Measurements from ENCODE around the gene ADCY6. TPM values are rescaled to one million over a fixed set of nuclear protein-coding genes. Genes with fewer than 3 reads are reported as not detected.

Gene ADCY6
- total and polyA plus RNA-seq, 2 of the 4 experiments (the other 2 are of a cell fraction) = 18.5 to 34.4 TPM

- intact Hi-C loops (cut with micrococcal nuclease) = no loop called here
- no peak overlapping the region for H3K4me2 ChIP-seq (ENCODE audit: low read depth, low read length)
- POLR2A ChIA-PET (ENCODE audit: unreplicated experiment) = no interaction called here
- H4K8ac ChIP-seq (ENCODE audit: low read depth in 2 of 2, low read length in 2 of 2) = no peak overlapping the region
- H2BK15ac ChIP-seq (ENCODE audit: low read depth, low read length) = no peak overlapping the region
- WGBS, 2 experiments (ENCODE audit: extremely low coverage in 2 of 2, insufficient read length in 1 of 2) = no CpG with 5 or more reads among the region's 2 CpGs
- CTCF ChIA-PET = no interaction called here
- no TSS peak for BruUV-seq (replicated peaks)
- no peak overlapping the region for H3K14ac ChIP-seq (replicated peaks; ENCODE audit: low read depth, low read length)
- no peak overlapping the region for H2AFZ ChIP-seq (replicated peaks; ENCODE audit: low read length, poor library complexity)
- H3K4me1 ChIP-seq (ENCODE audit: control insufficient read depth, insufficient read depth, low read length) = peaks cover 7% of the 10 kb centered on the region; the same call in 1 of the 2 replicates
- no peak overlapping the region; the same call in 1 of the 2 replicates for H3K56ac ChIP-seq (ENCODE audit: extremely low read depth, insufficient read depth, low read length)
- in situ Hi-C loops (cut with MboI; ENCODE audit: low sequenced_read_pairs) = no loop called here
- H3K79me1 ChIP-seq (ENCODE audit: low read depth in 1 of 2, low read length in 2 of 2) = peaks cover 0 to 8% of the 10 kb centered on the region in 2 experiments; a peak in 1 of 4 replicates
- no peak overlapping the region for H3K4me3 ChIP-seq (ENCODE audit: insufficient read depth, low read depth, low read length)
- H2BK5ac ChIP-seq (ENCODE audit: low read depth, low read length, poor library complexity, severe bottlenecking) = no peak overlapping the region
- H4K91ac ChIP-seq (ENCODE audit: insufficient read depth, low read depth, low read length) = no peak overlapping the region
- no peak overlapping the region for H3K23ac ChIP-seq (ENCODE audit: low read depth, low read length)
- no peaks in the 10 kb centered on the region for H3K9me3 ChIP-seq (ENCODE audit: control insufficient read depth, insufficient read depth, low read length)
- no peak for ATAC-seq (ENCODE audit: low read depth)
- no peak overlapping the region for H2BK120ac ChIP-seq (ENCODE audit: low read depth, low read length)
- peaks cover 60% of the 10 kb centered on the region for H3K36me3 ChIP-seq (ENCODE audit: control insufficient read depth, insufficient read depth, low read length)
- H3K9me1 ChIP-seq (ENCODE audit: insufficient read depth, low read length) = peaks cover 21% of the 10 kb centered on the region
- no peak overlapping the region for H3K9ac ChIP-seq (ENCODE audit: low read depth, low read length)
- H3K27ac ChIP-seq (ENCODE audit: insufficient read depth, low read length) = no peak overlapping the region
- dilution Hi-C loops (cut with HindIII; ENCODE audit: low sequenced_read_pairs, unreplicated experiment) = no loop called here
- no peak overlapping the region for H3K18ac ChIP-seq (ENCODE audit: low read depth, low read length)
- no peak for DNase-seq
- peaks cover 11% of the 10 kb centered on the region; the same call in 1 of the 2 replicates for H4K20me1 ChIP-seq (ENCODE audit: insufficient read depth, low read length)
- H2AK5ac ChIP-seq (ENCODE audit: low read depth, low read length) = no peak overlapping the region
- no peak overlapping the region for H2BK20ac ChIP-seq (ENCODE audit: low read depth, low read length)
- H4K5ac ChIP-seq (ENCODE audit: low read depth, low read length) = no peak overlapping the region
- H2AK9ac ChIP-seq (replicated peaks; ENCODE audit: low read depth, low read length, poor library complexity) = no peak overlapping the region
- H3K4ac ChIP-seq (ENCODE audit: low read depth, low read length) = no peak overlapping the region
- TF ChIP-seq MAZ (IDR thresholded peaks at IDR 0.05; ENCODE audit: borderline replicate concordance, low read depth, low read length) = no peak
- TF ChIP-seq MXI1 (IDR thresholded peaks at IDR 0.05; ENCODE audit: borderline replicate concordance, low read depth, low read length) = no peak
- TF ChIP-seq CTCF (conservative IDR thresholded peaks at IDR 0.05; ENCODE audit: low read depth, low read length) = no peak
- no peak for TF ChIP-seq NFE2L2 (IDR thresholded peaks at IDR 0.05; ENCODE audit: low read depth, low read length)
- no peak for TF ChIP-seq CEBPB (IDR thresholded peaks at IDR 0.05; ENCODE audit: low read depth, low read length)
- no peak for TF ChIP-seq RCOR1 (IDR thresholded peaks at IDR 0.05; ENCODE audit: insufficient replicate concordance, low read length)
- no peak for TF ChIP-seq USF2 (IDR thresholded peaks at IDR 0.05; ENCODE audit: low read depth, low read length)
- TF ChIP-seq RFX5 (IDR thresholded peaks at IDR 0.05; ENCODE audit: low read depth, low read length) = no peak
- TF ChIP-seq CHD1 (IDR thresholded peaks at IDR 0.05; ENCODE audit: low read depth, low read length) = no peak
- TF ChIP-seq BHLHE40 (IDR thresholded peaks at IDR 0.05; ENCODE audit: low read depth, low read length) = no peak
- no peak for TF ChIP-seq RAD21 (IDR thresholded peaks at IDR 0.05; ENCODE audit: low read length)
- TF ChIP-seq ELK1 (IDR thresholded peaks at IDR 0.05; ENCODE audit: borderline replicate concordance, low read depth, low read length) = no peak
- TF ChIP-seq SMC3 (IDR thresholded peaks at IDR 0.05; ENCODE audit: low read depth, low read length) = no peak
- H3K27me3 ChIP-seq (ENCODE audit: control insufficient read depth, insufficient read depth, low read length) = no peaks in the 10 kb centered on the region
These were observed 20.7 kb downstream of the ADCY6 start for GRCh38 chr12:48768147-48768546.

All from IMR-90 (cell line).